NCI-H2107 treated with DMSO at 0.1 percent for 48 hours (cell line): ENCODE data around the gene ZSCAN2.

Source experiments
- DNase-seq: peaks from one replicate; lab custom pipeline; 2025; ENCODE audit not compliant: unreplicated experiment; lab: John Stamatoyannopoulos, UW

The ZSCAN2 gene

GRCh38 chr15:84668221-84668982 is 67.6 kb downstream of the ZSCAN2 start:
- DNase-seq, result no peak

- no peak for DNase-seq
These were observed 68.9 kb downstream of the ZSCAN2 start for GRCh38 chr15:84669726-84670125.

- no peak for DNase-seq
These were observed 70.4 kb downstream of the ZSCAN2 start for GRCh38 chr15:84671211-84671610.
